GM19238 (cell line): Measurements from ENCODE around the gene PLD4.
A peak's percentile ranks its signal among the peaks of the same experiment; 100 is the strongest.
"Not testable (repeated sequence)": the region's sequence is repeated elsewhere in the genome, so short reads cannot be mapped to it uniquely, and the experiment has no call there.

Source experiments
- DNase-seq: peaks from one replicate; pipeline ENCODE4 v3.0.0; 2011; ENCODE audit warnings: low spot score; ENCODE audit not compliant: insufficient read length

The PLD4 gene

GRCh38 chr14:104898195-104898558, 26.5 kb upstream of the PLD4 start:
- no peak for DNase-seq

- no peak for DNase-seq
These were observed 25.7 kb upstream of the PLD4 start for GRCh38 chr14:104898870-104899510.

GRCh38 chr14:104899781-104900180, 24.9 kb upstream of the PLD4 start:
- no peak for DNase-seq

GRCh38 chr14:104900639-104901512, 23.8 kb upstream of the PLD4 start:
- DNase-seq: no peak

DNA sequence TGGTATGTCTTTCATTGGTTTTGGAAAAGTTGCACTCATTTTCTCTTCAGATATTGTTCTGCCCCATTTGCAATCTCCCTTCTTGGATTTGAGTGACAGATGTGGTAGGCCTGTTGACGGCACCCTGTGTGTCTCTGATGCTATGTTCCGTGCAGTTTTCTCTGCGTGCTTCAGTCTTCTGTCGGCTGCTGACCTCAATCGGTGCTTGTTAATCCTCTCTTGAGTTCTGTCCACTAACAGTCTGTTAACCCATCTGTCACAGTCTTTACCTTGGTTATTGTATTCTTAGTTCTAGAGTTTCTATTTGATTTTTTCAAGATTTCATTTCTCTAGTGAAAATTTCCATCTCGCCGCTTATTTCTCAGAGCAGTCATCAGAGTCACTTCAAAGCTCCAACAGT, 20.7 kb upstream of the PLD4 start:
- no peak for DNase-seq

- not testable (repeated sequence) for DNase-seq
These were observed 19.8 kb upstream of the PLD4 start for GRCh38 chr14:104904650-104905578.

- DNase-seq: not testable (repeated sequence)
These were observed 19.1 kb upstream of the PLD4 start for GRCh38 chr14:104905579-104905933.

DNA sequence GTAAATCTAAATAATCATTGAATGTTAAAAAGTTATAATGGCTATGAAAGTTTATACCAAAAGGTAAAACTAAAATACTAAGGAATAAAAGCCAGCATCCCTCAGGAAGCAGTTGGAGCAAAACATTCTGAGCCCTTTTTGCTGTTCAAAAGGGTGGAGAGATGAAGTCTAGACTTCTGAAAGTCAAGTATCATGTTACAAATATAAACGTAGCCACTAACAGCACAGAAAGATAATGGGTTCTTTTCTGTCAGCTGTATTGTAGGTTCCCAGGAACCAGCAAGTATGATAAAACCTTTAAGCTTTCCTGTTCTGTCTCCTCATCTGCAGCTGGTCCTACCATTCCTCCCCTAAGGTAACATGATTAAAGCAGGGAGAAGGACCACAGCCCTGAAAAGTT, 16.4 kb upstream of the PLD4 start:
- no peak for DNase-seq

GRCh38 chr14:104912053-104912452, 12.6 kb upstream of the PLD4 start:
- DNase-seq: no peak

DNA sequence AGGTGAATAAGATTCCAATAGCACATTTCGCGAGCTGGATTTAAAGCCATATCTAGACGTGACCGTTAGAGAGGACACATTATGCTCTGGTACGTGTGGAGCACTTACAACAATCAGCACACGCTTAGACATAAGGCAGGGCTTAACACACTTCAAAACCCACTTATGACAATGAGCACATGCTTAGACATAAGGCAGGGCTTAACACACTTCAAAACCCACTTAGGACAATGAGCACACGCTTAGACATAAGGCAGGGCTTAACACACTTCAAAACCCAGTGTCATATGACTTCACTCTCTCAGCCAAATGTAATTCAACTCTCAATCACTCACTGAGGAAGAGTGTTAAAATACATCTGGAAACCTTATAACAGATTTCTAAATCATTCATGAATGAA, 11.2 kb upstream of the PLD4 start:
- no peak for DNase-seq

- no peak for DNase-seq
These were observed 7.6 kb upstream of the PLD4 start for GRCh38 chr14:104917116-104917515.

DNA sequence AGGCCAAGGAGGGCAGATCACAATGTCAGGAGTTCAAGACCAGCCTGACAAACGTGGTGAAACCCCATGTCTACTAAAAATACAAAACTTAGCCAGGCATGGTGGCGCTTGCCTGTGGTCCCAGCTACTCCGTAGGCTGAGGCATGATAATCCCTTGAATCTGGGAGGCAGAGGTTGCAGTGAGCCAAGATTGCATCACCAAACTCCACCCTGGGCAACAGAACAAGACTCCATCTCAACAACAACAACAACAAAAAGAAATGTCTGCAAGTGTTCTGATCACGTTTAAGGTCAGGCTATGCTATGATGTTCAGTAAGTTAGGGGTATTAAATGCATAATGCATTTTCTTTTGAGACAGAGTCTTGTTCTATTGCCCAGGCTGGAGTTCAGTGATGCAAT, 6.7 kb upstream of the PLD4 start:
- DNase-seq: no peak

DNA sequence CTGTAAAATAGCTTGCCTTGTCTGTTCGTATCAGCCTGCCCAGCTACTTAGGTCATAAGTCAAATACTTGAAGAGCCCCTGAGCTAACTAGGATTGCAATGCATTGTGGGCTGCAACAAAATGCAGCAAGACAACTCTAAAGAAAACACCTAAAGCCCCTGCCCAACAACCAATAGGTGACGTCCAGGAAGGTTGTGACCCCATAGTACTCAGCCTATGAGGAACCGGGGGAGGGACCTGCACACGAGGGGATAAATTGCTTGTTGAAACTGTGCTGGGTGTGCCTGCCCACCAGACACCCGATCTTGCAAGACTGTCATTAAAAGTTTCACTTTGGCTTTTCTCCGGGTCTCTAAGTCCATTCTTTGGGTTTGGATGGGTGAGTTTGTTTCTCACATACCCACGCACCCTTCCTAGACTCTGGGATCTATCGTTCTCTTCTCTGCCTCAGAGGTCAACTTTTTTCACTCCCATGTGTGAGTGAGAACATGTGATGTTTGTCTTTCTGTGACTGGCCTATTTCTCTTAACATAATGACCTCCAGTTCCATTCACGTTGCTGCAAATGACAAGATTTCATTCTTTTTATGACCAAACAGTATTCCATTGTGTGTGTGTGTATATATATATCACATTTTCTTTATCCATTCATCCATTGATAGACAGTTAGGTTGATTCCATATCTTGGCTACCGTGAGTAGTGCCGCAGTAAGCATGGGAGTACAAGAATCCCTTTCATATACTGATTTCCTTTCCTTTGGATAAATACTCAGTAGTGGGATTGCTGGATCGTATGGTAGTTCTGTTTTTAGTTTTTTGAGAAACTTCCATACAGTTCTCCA, 5.3 kb upstream of the PLD4 start:
- DNase-seq: not testable (repeated sequence)

GRCh38 chr14:104919993-104920315, 4.7 kb upstream of the PLD4 start:
- DNase-seq: no peak

- no peak for DNase-seq
These were observed 849 bp upstream of the PLD4 start for GRCh38 chr14:104923640-104924420.

- no peak for DNase-seq
These were observed 655 bp downstream of the PLD4 start for GRCh38 chr14:104925214-104925854.

- DNase-seq: no peak
These were observed 1.4 kb downstream of the PLD4 start for GRCh38 chr14:104925855-104926609.

DNA sequence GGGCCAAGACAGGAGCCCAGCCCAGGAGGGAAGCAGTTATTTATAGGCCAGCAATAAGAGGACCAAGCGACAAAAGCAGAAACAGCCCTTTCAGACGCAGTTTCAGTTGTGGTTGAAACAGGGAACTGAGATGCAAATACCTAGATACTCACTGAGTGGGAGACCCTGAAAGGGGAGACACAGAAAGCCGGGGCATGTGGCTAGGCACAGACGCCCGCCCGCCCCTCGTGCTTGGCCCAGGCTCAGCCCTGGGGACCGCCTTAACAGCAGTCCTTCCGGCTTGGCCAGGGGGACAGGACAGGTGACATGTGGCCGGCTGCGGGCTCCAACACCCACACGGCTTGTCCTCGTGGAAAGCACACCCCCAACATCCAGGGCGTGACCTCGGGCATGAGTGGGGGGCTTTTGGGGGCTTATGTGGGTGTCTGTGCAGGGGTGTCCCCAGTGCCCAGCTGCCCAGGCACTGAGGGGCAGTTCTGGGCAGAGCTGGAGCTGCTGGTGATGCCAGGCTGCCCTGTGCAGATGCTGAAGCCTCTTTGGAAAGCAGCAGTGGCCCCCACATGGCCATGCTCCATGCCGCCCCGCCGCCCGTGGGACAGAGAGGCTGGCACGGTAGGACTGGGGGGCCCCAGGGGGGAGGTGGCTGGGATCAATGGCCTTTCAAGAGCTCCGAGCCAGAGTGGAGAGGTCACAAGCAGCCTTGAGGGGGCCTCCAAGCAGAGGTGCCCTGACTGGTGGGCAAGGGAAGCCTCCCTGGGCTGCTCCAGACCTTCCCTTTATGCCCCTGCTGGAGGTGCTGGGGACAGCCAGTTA, 2.1 kb downstream of the PLD4 start:
- DNase-seq: peak; percentile 95
